HK-2 (cell line): ENCODE measurements around the gene KRTAP6-1.

ENCODE experiments used
- DNase-seq: peaks from one replicate; pipeline ENCODE4 v3.0.0-alpha.2; 2018; ENCODE audit not compliant: unreplicated experiment

Gene KRTAP6-1

DNA sequence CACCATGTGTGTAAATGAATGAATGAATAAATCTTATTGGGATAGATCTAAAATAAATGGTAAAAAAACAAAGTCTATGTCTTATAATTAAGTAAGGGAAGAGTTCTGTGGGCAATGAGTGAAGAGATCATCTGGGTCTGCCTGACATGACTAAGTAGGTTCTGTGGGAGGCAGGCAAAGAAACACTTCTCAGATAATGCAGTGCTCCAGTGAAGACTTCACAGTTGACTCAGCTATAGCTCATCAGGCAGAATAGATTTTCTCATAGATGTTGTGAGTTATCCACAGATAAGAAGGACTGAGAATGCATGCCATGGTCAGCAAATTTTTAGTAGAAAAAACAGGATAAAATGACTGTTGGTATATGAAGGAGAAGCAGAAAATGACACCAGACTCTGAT lies 36.0 kb downstream of the KRTAP6-1 start:
- DNase-seq: no peak

DNA sequence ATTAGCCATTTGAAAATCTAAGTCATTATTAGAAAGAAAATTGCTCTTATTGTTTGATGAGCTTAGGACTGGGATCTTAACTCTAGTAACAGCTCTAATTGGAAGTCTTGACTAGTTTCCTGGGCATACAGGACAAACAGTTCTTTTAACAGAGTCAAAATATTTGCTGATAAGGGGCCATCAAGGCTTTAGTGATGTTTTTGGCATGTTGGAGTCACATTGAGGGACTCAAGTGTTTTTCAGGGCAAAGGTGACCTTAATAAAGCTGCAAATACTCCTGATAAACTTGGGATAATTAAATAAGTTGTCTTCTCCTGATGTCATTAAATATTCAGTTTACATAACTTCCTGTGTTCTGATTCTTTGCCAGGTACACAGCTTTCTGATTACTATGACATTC lies 46.1 kb downstream of the KRTAP6-1 start:
- no peak for DNase-seq

DNA sequence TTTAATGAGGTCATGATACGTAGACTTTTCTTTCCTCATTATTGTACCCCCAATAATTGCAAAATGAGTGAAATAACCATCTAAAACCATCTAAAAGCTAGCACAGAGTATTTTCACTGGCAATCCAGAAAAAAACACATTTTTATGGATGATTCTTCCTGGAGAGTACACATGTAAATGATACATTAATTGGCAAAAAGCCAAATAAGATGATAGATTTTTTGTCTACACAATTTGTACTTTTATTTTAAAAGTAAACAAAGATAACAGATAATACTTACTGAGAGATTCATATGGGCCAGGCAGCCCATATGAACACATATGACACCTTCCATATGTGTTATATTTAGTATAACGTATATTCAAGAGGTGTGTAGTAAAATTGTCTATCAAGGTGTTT lies 50.1 kb downstream of the KRTAP6-1 start:
- DNase-seq: no peak
